MM.1S (cell line): ENCODE measurements around the gene IMMT.
"Not testable (repeated sequence)": the region's sequence is repeated elsewhere in the genome, so short reads cannot be mapped to it uniquely, and the experiment has no call there.

Experiments
- CTCF ChIP-seq: fragments of 300-600 bp; sonication (generic); IDR thresholded peaks from 2 replicates; pipeline ENCODE4 v1.5.1; 2016; ENCODE audit warnings: antibody characterized with exemption, low read length, mixed read lengths
- EZH2 ChIP-seq: fragments of 300-600 bp; sonication (generic); optimal IDR thresholded peaks from 2 replicates; pipeline ENCODE3; 2017; ENCODE audit warnings: low read depth, mild to moderate bottlenecking, antibody characterized with exemption, low read length, mixed read lengths
- EZH2phosphoT487 ChIP-seq: fragments of 300-600 bp; sonication (generic); IDR thresholded peaks from 2 replicates; pipeline ENCODE4 v1.6.1; 2018; ENCODE audit warnings: antibody characterized with exemption, low read length

GRCh38 chr2:86244781-86245180 lies 49.5 kb upstream of the IMMT start:
- TF ChIP-seq CTCF, EZH2, EZH2phosphoT487: not testable (repeated sequence)
